Measurements from ENCODE around the gene GSDMA.

Gene GSDMA

DNA sequence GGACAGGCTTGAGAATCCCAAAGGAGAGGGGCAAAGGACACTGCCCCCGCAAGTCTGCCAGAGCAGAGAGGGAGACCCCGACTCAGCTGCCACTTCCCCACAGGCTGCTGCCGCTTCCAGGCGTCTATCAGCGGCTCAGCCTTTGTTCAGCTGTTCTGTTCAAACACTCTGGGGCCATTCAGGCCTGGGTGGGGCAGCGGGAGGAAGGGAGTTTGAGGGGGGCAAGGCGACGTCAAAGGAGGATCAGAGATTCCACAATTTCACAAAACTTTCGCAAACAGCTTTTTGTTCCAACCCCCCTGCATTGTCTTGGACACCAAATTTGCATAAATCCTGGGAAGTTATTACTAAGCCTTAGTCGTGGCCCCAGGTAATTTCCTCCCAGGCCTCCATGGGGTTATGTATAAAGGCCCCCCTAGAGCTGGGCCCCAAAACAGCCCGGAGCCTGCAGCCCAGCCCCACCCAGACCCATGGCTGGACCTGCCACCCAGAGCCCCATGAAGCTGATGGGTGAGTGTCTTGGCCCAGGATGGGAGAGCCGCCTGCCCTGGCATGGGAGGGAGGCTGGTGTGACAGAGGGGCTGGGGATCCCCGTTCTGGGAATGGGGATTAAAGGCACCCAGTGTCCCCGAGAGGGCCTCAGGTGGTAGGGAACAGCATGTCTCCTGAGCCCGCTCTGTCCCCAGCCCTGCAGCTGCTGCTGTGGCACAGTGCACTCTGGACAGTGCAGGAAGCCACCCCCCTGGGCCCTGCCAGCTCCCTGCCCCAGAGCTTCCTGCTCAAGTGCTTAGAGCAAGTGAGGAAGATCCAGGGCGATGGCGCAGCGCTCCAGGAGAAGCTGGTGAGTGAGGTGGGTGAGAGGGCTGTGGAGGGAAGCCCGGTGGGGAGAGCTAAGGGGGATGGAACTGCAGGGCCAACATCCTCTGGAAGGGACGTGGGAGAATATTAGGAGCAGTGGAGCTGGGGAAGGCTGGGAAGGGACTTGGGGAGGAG is 52.5 kb downstream of the GSDMA start, which contains the start of gene CSF3 (continued):
- TF ChIP-seq, protein P1, sequence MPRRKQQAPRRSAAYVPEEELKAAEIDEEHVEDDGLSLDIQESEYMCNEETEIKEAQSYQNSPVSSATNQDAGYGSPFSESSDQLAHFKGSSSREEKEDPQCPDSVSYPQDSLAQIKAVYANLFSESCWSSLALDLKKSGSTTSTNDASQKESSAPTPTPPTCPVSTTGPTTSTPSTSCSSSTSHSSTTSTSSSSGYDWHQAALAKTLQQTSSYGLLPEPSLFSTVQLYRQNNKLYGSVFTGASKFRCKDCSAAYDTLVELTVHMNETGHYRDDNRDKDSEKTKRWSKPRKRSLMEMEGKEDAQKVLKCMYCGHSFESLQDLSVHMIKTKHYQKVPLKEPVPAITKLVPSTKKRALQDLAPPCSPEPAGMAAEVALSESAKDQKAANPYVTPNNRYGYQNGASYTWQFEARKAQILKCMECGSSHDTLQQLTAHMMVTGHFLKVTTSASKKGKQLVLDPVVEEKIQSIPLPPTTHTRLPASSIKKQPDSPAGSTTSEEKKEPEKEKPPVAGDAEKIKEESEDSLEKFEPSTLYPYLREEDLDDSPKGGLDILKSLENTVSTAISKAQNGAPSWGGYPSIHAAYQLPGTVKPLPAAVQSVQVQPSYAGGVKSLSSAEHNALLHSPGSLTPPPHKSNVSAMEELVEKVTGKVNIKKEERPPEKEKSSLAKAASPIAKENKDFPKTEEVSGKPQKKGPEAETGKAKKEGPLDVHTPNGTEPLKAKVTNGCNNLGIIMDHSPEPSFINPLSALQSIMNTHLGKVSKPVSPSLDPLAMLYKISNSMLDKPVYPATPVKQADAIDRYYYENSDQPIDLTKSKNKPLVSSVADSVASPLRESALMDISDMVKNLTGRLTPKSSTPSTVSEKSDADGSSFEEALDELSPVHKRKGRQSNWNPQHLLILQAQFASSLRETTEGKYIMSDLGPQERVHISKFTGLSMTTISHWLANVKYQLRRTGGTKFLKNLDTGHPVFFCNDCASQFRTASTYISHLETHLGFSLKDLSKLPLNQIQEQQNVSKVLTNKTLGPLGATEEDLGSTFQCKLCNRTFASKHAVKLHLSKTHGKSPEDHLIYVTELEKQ (tag by site-specific recombination; IDR thresholded peaks at IDR 0.05; ENCODE audit: borderline replicate concordance), result no peak
- no peak for TF ChIP-seq YY1 (tag by site-specific recombination; IDR thresholded peaks at IDR 0.05)
- no peak for TF ChIP-seq ZFP41 (tag by site-specific recombination; IDR thresholded peaks at IDR 0.05; ENCODE audit: borderline replicate concordance)

DNA sequence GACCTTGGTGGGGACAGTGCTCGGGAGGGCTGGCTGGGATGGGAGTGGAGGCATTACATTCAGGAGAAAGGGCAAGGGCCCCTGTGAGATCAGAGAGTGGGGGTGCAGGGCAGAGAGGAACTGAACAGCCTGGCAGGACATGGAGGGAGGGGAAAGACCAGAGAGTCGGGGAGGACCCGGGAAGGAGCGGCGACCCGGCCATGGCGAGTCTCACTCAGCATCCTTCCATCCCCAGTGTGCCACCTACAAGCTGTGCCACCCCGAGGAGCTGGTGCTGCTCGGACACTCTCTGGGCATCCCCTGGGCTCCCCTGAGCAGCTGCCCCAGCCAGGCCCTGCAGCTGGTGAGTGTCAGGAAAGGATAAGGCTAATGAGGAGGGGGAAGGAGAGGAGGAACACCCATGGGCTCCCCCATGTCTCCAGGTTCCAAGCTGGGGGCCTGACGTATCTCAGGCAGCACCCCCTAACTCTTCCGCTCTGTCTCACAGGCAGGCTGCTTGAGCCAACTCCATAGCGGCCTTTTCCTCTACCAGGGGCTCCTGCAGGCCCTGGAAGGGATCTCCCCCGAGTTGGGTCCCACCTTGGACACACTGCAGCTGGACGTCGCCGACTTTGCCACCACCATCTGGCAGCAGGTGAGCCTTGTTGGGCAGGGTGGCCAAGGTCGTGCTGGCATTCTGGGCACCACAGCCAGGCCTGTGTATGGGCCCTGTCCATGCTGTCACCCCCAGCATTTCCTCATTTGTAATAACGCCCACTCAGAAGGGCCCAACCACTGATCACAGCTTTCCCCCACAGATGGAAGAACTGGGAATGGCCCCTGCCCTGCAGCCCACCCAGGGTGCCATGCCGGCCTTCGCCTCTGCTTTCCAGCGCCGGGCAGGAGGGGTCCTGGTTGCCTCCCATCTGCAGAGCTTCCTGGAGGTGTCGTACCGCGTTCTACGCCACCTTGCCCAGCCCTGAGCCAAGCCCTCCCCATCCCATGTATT is 53.5 kb downstream of the GSDMA start:
- H3K36me3 ChIP-seq (ENCODE audit: control insufficient read depth in 2 of 2, insufficient read depth in 1 of 2, low read length in 2 of 2), result peaks cover 4 to 32% of the 10 kb centered on the region in 2 experiments; a peak in 2 of 3 replicates
- H3K4me1 ChIP-seq (ENCODE audit: control insufficient read depth, insufficient read depth, low read length), result no peaks in the 10 kb centered on the region
- ChIA-PET POLR2A (interaction anchor here (0.6 to 2.3 kb wide), 6 partner anchors 8 to 124 kb away, joined by 3 to 10 read pairs (median 4); partner anchors contain the start of gene CASC3), CTCF (interaction anchor here (0.6 to 14.3 kb wide), 14 partner anchors 10 to 395 kb away, joined by 3 to 268 read pairs (median 6); no protein-coding TSS in a partner anchor)
- H3K9me3 ChIP-seq (ENCODE audit: control insufficient read depth, insufficient read depth, low read depth, low read length), result no peaks in the 10 kb centered on the region
- no peak overlapping the region for H3K4me3 ChIP-seq (ENCODE audit: low read depth, low read length)
- TF ChIP-seq, protein P2, sequence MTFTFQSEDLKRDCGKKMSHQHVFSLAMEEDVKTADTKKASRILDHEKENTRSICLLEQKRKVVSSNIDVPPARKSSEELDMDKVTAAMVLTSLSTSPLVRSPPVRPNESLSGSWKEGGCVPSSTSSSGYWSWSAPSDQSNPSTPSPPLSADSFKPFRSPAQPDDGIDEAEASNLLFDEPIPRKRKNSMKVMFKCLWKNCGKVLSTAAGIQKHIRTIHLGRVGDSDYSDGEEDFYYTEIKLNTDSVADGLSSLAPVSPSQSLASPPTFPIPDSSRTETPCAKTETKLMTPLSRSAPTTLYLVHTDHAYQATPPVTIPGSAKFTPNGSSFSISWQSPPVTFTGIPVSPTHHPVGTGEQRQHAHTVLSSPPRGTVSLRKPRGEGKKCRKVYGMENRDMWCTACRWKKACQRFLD (tag by site-specific recombination; IDR thresholded peaks at IDR 0.05), result no peak
- TF ChIP-seq GLIS1 (tag by site-specific recombination; IDR thresholded peaks at IDR 0.05) (no peak), ZNF501 (tag by site-specific recombination; IDR thresholded peaks at IDR 0.05) (no peak), ZFHX2 (tag by site-specific recombination; conservative IDR thresholded peaks at IDR 0.05) (peak; percentile 43), ZNF416 (tag by site-specific recombination; IDR thresholded peaks at IDR 0.05) (no peak), ZNF560 (tag by site-specific recombination; IDR thresholded peaks at IDR 0.05; ENCODE audit: borderline replicate concordance) (no peak), ZNF248 (tag by site-specific recombination; IDR thresholded peaks at IDR 0.05) (no peak), ZNF600 (tag by site-specific recombination; IDR thresholded peaks at IDR 0.05) (0 out of 2 replicates have a peak, but pooled peaks have one; percentile 7), ZNF112 (tag by site-specific recombination; IDR thresholded peaks at IDR 0.05) (no peak)
- no peak overlapping the region for H3K27ac ChIP-seq (ENCODE audit: extremely low read depth, low read depth, low read length)

DNA sequence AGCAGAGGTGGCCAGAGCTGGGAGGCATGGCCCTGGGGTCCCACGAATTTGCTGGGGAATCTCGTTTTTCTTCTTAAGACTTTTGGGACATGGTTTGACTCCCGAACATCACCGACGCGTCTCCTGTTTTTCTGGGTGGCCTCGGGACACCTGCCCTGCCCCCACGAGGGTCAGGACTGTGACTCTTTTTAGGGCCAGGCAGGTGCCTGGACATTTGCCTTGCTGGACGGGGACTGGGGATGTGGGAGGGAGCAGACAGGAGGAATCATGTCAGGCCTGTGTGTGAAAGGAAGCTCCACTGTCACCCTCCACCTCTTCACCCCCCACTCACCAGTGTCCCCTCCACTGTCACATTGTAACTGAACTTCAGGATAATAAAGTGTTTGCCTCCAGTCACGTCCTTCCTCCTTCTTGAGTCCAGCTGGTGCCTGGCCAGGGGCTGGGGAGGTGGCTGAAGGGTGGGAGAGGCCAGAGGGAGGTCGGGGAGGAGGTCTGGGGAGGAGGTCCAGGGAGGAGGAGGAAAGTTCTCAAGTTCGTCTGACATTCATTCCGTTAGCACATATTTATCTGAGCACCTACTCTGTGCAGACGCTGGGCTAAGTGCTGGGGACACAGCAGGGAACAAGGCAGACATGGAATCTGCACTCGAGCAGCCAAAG is 54.7 kb downstream of the GSDMA start:
- Histone ChIP-seq H3K9me3 (ENCODE audit: control insufficient read depth, insufficient read depth, low read depth, low read length) (no peaks in the 10 kb centered on the region), H3K36me3 (ENCODE audit: control insufficient read depth in 2 of 2, insufficient read depth in 1 of 2, low read length in 2 of 2) (peaks cover 10 to 45% of the 10 kb centered on the region in 2 experiments; a peak in 2 of 3 replicates), H3K27ac (ENCODE audit: extremely low read depth, low read depth, low read length) (no peak overlapping the region), H3K4me3 (ENCODE audit: low read depth, low read length) (no peak overlapping the region), H3K4me1 (ENCODE audit: control insufficient read depth, insufficient read depth, low read length) (no peaks in the 10 kb centered on the region)
- ChIA-PET CTCF (interaction anchor here (0.7 to 14.3 kb wide), 8 partner anchors 9 to 272 kb away, joined by 3 to 268 read pairs (median 8); partner anchors contain the start of gene NR1D1), POLR2A (no interaction called here)
- TF ChIP-seq ZBTB48 (tag by site-specific recombination; IDR thresholded peaks at IDR 0.05), result no peak
- no peak for TF ChIP-seq ZNF596 (tag by site-specific recombination; IDR thresholded peaks at IDR 0.05)
- TF ChIP-seq, protein P3, sequence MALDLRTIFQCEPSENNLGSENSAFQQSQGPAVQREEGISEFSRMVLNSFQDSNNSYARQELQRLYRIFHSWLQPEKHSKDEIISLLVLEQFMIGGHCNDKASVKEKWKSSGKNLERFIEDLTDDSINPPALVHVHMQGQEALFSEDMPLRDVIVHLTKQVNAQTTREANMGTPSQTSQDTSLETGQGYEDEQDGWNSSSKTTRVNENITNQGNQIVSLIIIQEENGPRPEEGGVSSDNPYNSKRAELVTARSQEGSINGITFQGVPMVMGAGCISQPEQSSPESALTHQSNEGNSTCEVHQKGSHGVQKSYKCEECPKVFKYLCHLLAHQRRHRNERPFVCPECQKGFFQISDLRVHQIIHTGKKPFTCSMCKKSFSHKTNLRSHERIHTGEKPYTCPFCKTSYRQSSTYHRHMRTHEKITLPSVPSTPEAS (tag by site-specific recombination; IDR thresholded peaks at IDR 0.05), result no peak
- TF ChIP-seq, protein P4, sequence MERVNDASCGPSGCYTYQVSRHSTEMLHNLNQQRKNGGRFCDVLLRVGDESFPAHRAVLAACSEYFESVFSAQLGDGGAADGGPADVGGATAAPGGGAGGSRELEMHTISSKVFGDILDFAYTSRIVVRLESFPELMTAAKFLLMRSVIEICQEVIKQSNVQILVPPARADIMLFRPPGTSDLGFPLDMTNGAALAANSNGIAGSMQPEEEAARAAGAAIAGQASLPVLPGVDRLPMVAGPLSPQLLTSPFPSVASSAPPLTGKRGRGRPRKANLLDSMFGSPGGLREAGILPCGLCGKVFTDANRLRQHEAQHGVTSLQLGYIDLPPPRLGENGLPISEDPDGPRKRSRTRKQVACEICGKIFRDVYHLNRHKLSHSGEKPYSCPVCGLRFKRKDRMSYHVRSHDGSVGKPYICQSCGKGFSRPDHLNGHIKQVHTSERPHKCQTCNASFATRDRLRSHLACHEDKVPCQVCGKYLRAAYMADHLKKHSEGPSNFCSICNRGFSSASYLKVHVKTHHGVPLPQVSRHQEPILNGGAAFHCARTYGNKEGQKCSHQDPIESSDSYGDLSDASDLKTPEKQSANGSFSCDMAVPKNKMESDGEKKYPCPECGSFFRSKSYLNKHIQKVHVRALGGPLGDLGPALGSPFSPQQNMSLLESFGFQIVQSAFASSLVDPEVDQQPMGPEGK (tag by site-specific recombination; IDR thresholded peaks at IDR 0.05), result 0 out of 2 replicates have a peak, but pooled peaks have one; percentile 14
- TF ChIP-seq, protein P5, sequence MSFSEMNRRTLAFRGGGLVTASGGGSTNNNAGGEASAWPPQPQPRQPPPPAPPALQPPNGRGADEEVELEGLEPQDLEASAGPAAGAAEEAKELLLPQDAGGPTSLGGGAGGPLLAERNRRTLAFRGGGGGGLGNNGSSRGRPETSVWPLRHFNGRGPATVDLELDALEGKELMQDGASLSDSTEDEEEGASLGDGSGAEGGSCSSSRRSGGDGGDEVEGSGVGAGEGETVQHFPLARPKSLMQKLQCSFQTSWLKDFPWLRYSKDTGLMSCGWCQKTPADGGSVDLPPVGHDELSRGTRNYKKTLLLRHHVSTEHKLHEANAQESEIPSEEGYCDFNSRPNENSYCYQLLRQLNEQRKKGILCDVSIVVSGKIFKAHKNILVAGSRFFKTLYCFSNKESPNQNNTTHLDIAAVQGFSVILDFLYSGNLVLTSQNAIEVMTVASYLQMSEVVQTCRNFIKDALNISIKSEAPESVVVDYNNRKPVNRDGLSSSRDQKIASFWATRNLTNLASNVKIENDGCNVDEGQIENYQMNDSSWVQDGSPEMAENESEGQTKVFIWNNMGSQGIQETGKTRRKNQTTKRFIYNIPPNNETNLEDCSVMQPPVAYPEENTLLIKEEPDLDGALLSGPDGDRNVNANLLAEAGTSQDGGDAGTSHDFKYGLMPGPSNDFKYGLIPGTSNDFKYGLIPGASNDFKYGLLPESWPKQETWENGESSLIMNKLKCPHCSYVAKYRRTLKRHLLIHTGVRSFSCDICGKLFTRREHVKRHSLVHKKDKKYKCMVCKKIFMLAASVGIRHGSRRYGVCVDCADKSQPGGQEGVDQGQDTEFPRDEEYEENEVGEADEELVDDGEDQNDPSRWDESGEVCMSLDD (tag by site-specific recombination; IDR thresholded peaks at IDR 0.05), result no peak
